Astrocyte (in vitro differentiated cells and primary cell): Measurements from ENCODE around the gene LEFTY2. TPM values are rescaled to one million over a fixed set of nuclear protein-coding genes. Genes with fewer than 3 reads are reported as not detected.

ENCODE experiments used
- DNase-seq: peaks from one replicate; pipeline ENCODE4 v3.0.0-alpha.2; 2010; ENCODE audit warnings: low read depth
- FAIRE-seq: peaks from 2 replicates; lab custom pipeline; 2011; peaks lifted over from hg19 to GRCh38; lab: Jason Lieb, UNC
- H2AFZ ChIP-seq: 2 replicates; pipeline ENCODE4 v1.6.0; 2012; ENCODE audit warnings: low read depth, low read length, inconsistent platforms
- H3K27ac ChIP-seq: 2 replicates; pipeline ENCODE4 v1.5.1; 2011; ENCODE audit warnings: low read depth, low read length, inconsistent platforms
- H3K27me3 ChIP-seq: 2 replicates; pipeline ENCODE4 v1.6.0; 2011; ENCODE audit warnings: low read length, inconsistent platforms; ENCODE audit not compliant: insufficient read depth
- H3K36me3 ChIP-seq: 2 replicates; pipeline ENCODE4 v1.5.1; 2011; ENCODE audit warnings: low read length, inconsistent platforms; ENCODE audit not compliant: insufficient read depth
- H3K4me1 ChIP-seq: 2 replicates; pipeline ENCODE4 v1.5.1; 2011; ENCODE audit warnings: low read length, inconsistent platforms; ENCODE audit not compliant: insufficient read depth
- H3K4me2 ChIP-seq: 2 replicates; pipeline ENCODE4 v1.6.0; 2012; ENCODE audit warnings: low read length, inconsistent platforms
- H3K4me3 ChIP-seq: 2 replicates; pipeline ENCODE4 v1.5.1; 2011; ENCODE audit warnings: low read depth, mild to moderate bottlenecking, low read length, inconsistent platforms; ENCODE audit not compliant: insufficient read depth
- H3K79me2 ChIP-seq: 2 replicates; pipeline ENCODE4 v1.6.0; 2012; ENCODE audit warnings: mild to moderate bottlenecking, low read length, inconsistent platforms; ENCODE audit not compliant: insufficient read depth
- H3K9ac ChIP-seq: 2 replicates; pipeline ENCODE4 v1.6.0; 2012; ENCODE audit warnings: mild to moderate bottlenecking, low read length, inconsistent platforms
- H3K9me3 ChIP-seq: 2 replicates; pipeline ENCODE4 v1.5.1; 2012; ENCODE audit warnings: low read depth, mild to moderate bottlenecking, low read length, inconsistent platforms; ENCODE audit not compliant: insufficient read depth
- H4K20me1 ChIP-seq: 2 replicates; pipeline ENCODE4 v1.6.0; 2012; ENCODE audit warnings: low read length, inconsistent platforms; ENCODE audit not compliant: insufficient read depth
- H3K27ac Mint-ChIP-seq: one replicate; pipeline ENCODE4 v1.8.0; 2021; ENCODE audit warnings: mild to moderate bottlenecking, mixed read lengths; ENCODE audit not compliant: unreplicated experiment
- H3K27me3 Mint-ChIP-seq: one replicate; pipeline ENCODE4 v1.8.0; 2021; ENCODE audit warnings: low read depth, mixed read lengths; ENCODE audit not compliant: unreplicated experiment
- H3K36me3 Mint-ChIP-seq: one replicate; pipeline ENCODE4 v1.8.0; 2021; ENCODE audit warnings: low read depth, mixed read lengths; ENCODE audit not compliant: unreplicated experiment
- H3K4me1 Mint-ChIP-seq: one replicate; pipeline ENCODE4 v1.8.0; 2021; ENCODE audit warnings: low read depth, mixed read lengths; ENCODE audit not compliant: unreplicated experiment
- H3K4me3 Mint-ChIP-seq: one replicate; pipeline ENCODE4 v1.8.0; 2021; ENCODE audit warnings: mild to moderate bottlenecking, moderate library complexity, mixed read lengths; ENCODE audit not compliant: unreplicated experiment
- H3K9me3 Mint-ChIP-seq: one replicate; pipeline ENCODE4 v1.8.0; 2021; ENCODE audit warnings: mild to moderate bottlenecking, mixed read lengths; ENCODE audit not compliant: unreplicated experiment
- CTCF ChIP-seq: IDR thresholded peaks from 2 replicates; pipeline ENCODE4 v1.5.1; 2011; ENCODE audit warnings: low read depth, mild to moderate bottlenecking, inconsistent platforms, low read length, moderate library complexity; ENCODE audit not compliant: insufficient read depth
- EZH2 ChIP-seq: IDR thresholded peaks from 2 replicates; pipeline ENCODE4 v1.6.1; 2012; ENCODE audit warnings: mild to moderate bottlenecking, low read length, inconsistent platforms; ENCODE audit not compliant: insufficient read depth
- total RNA-seq: library from RNA; stranded (reverse); gene quantifications from 2 replicates; pipeline ENCODE4 v1.2.1, GENCODE V29; 2021

Gene LEFTY2
- total RNA-seq, 1 donor from 2014 or later, result 7.0 TPM

GRCh38 chr1:225961659-225962439 lies 20.8 kb upstream of the LEFTY2 start:
- H3K9ac ChIP-seq, result no peak overlapping the region
- H3K27me3 ChIP-seq, result no peaks in the 10 kb centered on the region
- peaks cover 2% of the 10 kb centered on the region for H3K9me3 Mint-ChIP-seq

GRCh38 chr1:225958041-225958440 lies 17.0 kb upstream of the LEFTY2 start:
- Mint-ChIP-seq H3K4me1 (no peaks in the 10 kb centered on the region), H3K4me3 (no peak overlapping the region), H3K36me3 (no peaks in the 10 kb centered on the region), H3K9me3 (no peaks in the 10 kb centered on the region), H3K27me3 (peaks cover 9% of the 10 kb centered on the region), H3K27ac (no peak overlapping the region)
- H3K27me3 ChIP-seq, result peaks cover 5% of the 10 kb centered on the region
- H3K4me1 ChIP-seq, result no peaks in the 10 kb centered on the region
- H3K36me3 ChIP-seq, result no peaks in the 10 kb centered on the region
- FAIRE-seq (no peak), DNase-seq (no peak)
- no peak overlapping the region for H3K4me2 ChIP-seq
- H3K27ac ChIP-seq, result no peak overlapping the region
- no peaks in the 10 kb centered on the region for H3K9me3 ChIP-seq
- no peaks in the 10 kb centered on the region for H3K79me2 ChIP-seq
- TF ChIP-seq CTCF, result no peak
- no peak for TF ChIP-seq EZH2
- H3K9ac ChIP-seq, result no peak overlapping the region
- no peak overlapping the region for H3K4me3 ChIP-seq
- no peak overlapping the region for H2AFZ ChIP-seq
- H4K20me1 ChIP-seq, result no peaks in the 10 kb centered on the region

More at GRCh38 chr1:225961659-225962439, 20.8 kb upstream of the LEFTY2 start:
- TF ChIP-seq CTCF (no peak), EZH2 (no peak)
- Mint-ChIP-seq H3K4me1 (no peaks in the 10 kb centered on the region), H3K27me3 (peaks cover 9% of the 10 kb centered on the region), H3K36me3 (no peaks in the 10 kb centered on the region), H3K4me3 (no peak overlapping the region), H3K27ac (no peak overlapping the region)
- no peak for DNase-seq
- Histone ChIP-seq H3K9me3 (no peaks in the 10 kb centered on the region), H3K4me2 (no peak overlapping the region), H3K4me1 (no peaks in the 10 kb centered on the region), H2AFZ (no peak overlapping the region), H3K79me2 (no peaks in the 10 kb centered on the region), H3K27ac (no peak overlapping the region), H3K36me3 (no peaks in the 10 kb centered on the region), H3K4me3 (no peak overlapping the region), H4K20me1 (no peaks in the 10 kb centered on the region)
- FAIRE-seq, result no peak

- Mint-ChIP-seq H3K36me3 (no peaks in the 10 kb centered on the region), H3K27ac (no peak overlapping the region), H3K9me3 (no peaks in the 10 kb centered on the region), H3K4me1 (no peaks in the 10 kb centered on the region), H3K27me3 (peaks cover 13% of the 10 kb centered on the region), H3K4me3 (no peak overlapping the region)
- FAIRE-seq, result no peak
- Histone ChIP-seq H3K9ac (no peak overlapping the region), H3K36me3 (no peaks in the 10 kb centered on the region), H3K4me1 (no peaks in the 10 kb centered on the region), H2AFZ (no peak overlapping the region), H3K9me3 (no peaks in the 10 kb centered on the region), H3K4me2 (no peak overlapping the region), H3K27me3 (peaks cover 7% of the 10 kb centered on the region), H4K20me1 (no peaks in the 10 kb centered on the region), H3K4me3 (no peak overlapping the region), H3K27ac (no peak overlapping the region), H3K79me2 (no peaks in the 10 kb centered on the region)
- no peak for DNase-seq
- no peak for TF ChIP-seq CTCF
- no peak for TF ChIP-seq EZH2
These were observed 13.7 kb upstream of the LEFTY2 start for GRCh38 chr1:225954753-225955152.
